Astrocyte of the cerebellum (primary cell): ENCODE data around the gene SAP30L.

Experiments used
- DNase-seq: peaks from one replicate; pipeline ENCODE4 v3.0.0-alpha.2; 2011; ENCODE audit warnings: low read depth
- H3K4me3 ChIP-seq: 2 replicates; pipeline ENCODE4 v1.5.1; 2011; ENCODE audit warnings: mild to moderate bottlenecking, low read depth, low read length, moderate library complexity
- in situ Hi-C: cut with HindIII; loops from 2 replicates; pipeline ENCODE4 v1.10.0; 2017; ENCODE audit warnings: low sequenced_read_pairs
- TF ChIP-seq, protein P1 (sequence below): IDR thresholded peaks from 2 replicates; pipeline ENCODE4 v1.5.1; 2012; ENCODE audit warnings: low read length, low read depth, moderate library complexity, mild to moderate bottlenecking; ENCODE audit errors: missing control alignments

SAP30L gene

DNA sequence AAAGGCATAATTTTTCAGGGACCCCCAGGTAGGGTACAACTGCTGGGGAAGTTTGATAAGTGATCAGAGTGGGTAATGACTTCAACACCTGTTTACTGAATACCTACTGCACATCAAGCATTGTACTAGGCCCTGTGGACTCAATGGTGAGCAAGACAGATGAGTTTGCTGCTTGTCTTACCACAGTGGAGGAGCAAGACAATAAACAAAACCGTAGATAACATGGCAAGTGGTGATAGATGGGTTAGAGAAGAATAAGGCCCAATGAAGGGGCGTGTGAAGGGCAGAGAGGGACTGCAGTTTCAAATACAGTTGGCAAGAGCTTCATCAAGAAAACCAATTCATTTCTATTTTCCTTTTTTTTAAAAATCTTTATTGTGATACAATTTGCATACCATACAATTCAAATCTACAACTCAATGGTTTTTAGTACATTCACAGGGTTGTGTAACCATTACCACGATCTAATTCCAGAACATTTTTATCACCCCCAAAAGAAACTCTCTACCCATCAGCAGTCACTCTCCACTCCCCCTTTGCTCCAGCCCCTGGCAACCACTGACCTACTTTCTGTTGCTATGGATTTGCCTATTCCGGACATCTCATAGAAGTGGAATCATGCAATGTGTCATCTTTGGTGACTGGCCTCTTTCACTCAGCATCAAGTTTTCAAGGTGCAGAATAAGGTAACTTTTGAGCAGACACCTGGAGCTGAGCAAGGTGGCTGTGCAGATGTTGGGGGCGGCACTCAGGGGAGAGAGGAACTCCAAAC lies 64.2 kb downstream of the SAP30L start:
- no peak overlapping the region for H3K4me3 ChIP-seq
- no peak for DNase-seq
- TF ChIP-seq, protein P1, sequence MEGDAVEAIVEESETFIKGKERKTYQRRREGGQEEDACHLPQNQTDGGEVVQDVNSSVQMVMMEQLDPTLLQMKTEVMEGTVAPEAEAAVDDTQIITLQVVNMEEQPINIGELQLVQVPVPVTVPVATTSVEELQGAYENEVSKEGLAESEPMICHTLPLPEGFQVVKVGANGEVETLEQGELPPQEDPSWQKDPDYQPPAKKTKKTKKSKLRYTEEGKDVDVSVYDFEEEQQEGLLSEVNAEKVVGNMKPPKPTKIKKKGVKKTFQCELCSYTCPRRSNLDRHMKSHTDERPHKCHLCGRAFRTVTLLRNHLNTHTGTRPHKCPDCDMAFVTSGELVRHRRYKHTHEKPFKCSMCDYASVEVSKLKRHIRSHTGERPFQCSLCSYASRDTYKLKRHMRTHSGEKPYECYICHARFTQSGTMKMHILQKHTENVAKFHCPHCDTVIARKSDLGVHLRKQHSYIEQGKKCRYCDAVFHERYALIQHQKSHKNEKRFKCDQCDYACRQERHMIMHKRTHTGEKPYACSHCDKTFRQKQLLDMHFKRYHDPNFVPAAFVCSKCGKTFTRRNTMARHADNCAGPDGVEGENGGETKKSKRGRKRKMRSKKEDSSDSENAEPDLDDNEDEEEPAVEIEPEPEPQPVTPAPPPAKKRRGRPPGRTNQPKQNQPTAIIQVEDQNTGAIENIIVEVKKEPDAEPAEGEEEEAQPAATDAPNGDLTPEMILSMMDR, result no peak
- in situ Hi-C loops, result no loop called here
